Fibroblast of the aortic adventitia (primary cell): ENCODE results near the gene GPRC5B. TPM values are rescaled to one million over a fixed set of nuclear protein-coding genes. Genes with fewer than 3 reads are reported as not detected.

Source experiments
- DNase-seq: peaks from one replicate; pipeline ENCODE4 v3.0.0-alpha.2; 2010; ENCODE audit warnings: low read depth
- H3K4me3 ChIP-seq: 2 replicates; pipeline ENCODE4 v1.5.1; 2011; ENCODE audit warnings: low read depth, mild to moderate bottlenecking, control low read depth, low read length, moderate library complexity
- total RNA-seq: library from RNA; depleted of rRNA; stranded (reverse); fragments of >200 nt; gene quantifications from 2 replicates; pipeline ENCODE4 v1.2.3, GENCODE V29; 2012; ENCODE audit warnings: low replicate concordance
- TF ChIP-seq, protein P1 (sequence below): IDR thresholded peaks from 2 replicates; pipeline ENCODE4 v1.5.1; 2011; ENCODE audit warnings: mild to moderate bottlenecking, low read length, control low read depth, inconsistent platforms; ENCODE audit not compliant: insufficient read depth

GPRC5B gene
- total RNA-seq, 1 donor, result 20.2 TPM

DNA sequence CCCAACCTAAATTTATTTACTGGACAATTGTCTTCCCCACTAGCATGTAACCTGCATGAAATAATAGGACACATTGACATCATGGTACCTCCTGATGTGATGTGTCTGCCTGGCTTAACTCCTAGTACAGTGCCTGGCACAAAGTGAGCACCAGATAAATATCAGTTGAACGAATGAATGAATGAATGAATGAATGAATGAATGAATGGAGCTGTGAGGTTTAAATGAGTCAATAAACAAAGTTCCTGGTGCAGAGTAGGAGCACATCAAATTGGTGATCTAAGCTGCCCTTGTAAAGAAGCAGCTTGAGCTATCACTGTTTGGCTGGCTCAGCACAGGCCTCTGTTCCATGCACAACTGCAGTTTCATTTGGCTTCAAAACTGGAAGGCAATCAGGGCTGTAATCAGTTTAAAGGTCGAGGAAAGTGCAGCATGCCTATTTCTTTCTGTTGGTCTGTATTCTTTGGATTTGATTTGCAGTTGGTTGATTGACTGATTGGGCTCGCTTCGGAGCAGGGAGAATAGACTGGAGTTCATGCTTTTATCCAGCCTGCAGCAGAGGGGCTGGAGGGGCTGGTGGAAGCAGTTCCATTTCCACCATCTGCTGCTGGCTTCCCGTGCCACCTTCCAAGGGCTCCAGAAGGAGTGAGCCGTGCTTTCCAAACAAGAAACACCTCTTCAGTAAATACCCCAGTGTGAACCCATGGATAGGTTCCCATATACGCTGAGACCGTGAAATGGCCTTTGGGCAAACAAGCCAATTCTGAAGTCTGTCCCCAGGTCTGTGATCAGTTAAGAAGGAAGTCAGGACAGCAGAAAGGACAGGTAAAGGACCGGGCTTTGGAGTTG, 54.6 kb downstream of the GPRC5B start:
- H3K4me3 ChIP-seq, result no peak overlapping the region
- DNase-seq, result no peak
- TF ChIP-seq, protein P1, sequence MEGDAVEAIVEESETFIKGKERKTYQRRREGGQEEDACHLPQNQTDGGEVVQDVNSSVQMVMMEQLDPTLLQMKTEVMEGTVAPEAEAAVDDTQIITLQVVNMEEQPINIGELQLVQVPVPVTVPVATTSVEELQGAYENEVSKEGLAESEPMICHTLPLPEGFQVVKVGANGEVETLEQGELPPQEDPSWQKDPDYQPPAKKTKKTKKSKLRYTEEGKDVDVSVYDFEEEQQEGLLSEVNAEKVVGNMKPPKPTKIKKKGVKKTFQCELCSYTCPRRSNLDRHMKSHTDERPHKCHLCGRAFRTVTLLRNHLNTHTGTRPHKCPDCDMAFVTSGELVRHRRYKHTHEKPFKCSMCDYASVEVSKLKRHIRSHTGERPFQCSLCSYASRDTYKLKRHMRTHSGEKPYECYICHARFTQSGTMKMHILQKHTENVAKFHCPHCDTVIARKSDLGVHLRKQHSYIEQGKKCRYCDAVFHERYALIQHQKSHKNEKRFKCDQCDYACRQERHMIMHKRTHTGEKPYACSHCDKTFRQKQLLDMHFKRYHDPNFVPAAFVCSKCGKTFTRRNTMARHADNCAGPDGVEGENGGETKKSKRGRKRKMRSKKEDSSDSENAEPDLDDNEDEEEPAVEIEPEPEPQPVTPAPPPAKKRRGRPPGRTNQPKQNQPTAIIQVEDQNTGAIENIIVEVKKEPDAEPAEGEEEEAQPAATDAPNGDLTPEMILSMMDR, result no peak

DNA sequence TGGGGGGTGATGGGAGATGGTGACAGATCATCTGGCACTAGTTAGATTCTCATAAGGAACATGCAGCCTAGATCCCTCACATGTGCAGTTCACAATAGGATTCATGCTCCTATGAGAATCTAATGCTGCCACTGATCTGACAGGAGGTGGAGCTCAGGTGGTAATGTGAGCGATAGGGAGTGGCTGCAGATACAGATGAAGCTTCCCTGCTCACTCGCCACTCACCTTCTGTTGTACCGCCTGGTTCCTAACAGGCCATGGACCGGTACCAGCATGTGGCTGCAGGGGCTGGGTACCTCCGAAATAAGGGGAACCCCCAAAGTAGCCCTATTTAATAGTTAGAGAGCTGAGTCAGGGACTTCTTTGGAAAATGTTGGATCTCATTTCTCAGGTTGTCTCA, 60.4 kb downstream of the GPRC5B start:
- DNase-seq, result no peak
- H3K4me3 ChIP-seq, result no peak overlapping the region
- TF ChIP-seq, protein P1, result no peak

DNA sequence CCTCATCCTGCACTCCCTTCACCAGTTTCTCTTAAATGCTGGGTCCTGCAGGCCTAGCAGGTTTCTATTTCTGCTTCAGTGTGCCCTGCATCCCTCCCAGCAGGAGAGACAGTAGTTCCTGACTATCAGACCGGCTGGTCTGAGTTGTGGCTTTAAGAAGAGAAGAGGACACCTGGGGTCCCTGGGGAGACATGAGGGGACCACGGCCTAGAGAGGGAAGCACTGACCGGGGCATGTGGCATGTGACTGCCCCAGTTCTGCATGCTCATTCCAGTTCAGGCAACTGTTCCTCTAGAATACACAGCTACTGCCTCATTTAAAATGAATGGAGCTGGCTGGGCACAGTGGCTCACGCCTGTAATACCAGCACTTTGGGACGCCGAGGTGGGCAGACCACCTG, 61.3 kb downstream of the GPRC5B start:
- H3K4me3 ChIP-seq, result no peak overlapping the region
- DNase-seq, result no peak
- TF ChIP-seq, protein P1, result no peak

DNA sequence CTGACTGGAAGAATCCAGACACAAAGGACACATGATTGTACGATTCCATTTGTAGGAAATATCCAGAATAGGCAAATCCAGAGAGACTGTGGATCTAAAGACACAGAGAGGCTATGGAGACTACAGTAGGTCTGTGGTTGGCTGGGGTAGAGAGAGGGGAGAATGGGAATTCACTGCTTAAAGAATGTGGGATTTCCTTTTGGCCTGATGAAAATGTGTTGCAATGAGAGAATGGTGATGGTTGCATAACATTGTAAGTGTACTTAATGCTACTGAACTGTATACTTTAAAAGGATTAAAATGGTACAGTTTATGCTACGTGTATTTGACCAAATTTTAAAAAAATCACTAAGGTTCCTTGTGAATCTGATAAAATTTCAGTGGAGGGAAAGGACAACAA, 62.1 kb downstream of the GPRC5B start:
- peak; percentile 84 for DNase-seq
- TF ChIP-seq, protein P1, result no peak
- H3K4me3 ChIP-seq, result no peak overlapping the region

DNA sequence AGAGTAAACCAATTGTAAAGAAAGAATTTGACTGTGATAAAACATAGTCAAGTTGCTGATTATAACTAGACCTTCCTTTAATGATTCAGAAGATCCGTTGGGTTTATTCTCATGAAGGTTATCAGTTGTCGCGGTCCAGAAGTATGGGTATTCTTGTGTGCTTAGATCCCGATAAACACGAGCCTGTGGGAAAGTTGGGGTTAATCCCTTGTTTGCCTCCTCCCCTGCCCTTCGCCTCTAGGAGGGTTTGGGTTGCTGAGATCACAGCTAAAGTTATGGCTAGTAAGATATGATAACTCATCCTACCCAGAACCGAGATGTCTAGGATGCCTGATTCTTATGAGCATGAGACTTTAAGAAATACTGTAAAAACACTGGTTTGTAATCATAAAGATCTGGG, 66.8 kb downstream of the GPRC5B start:
- no peak for DNase-seq
- TF ChIP-seq, protein P1, result no peak

DNA sequence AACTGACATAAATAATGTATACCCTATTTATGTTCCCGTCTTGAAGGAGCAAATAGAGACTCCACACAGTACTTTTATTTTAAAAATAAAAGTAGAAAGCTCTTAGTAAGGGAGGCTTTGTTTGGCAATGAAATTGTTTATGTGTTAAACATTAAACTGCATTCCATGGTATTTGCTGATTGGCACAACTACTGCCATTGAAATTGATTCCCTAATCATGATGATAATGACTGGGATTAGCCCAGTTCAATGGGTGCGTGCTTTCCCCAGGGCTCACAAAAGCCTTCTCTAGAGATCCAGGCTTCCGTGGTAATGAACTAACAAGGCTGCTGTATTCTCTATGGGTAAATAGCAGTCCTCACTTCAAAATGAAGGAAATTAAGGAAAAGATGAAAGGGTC, 67.5 kb downstream of the GPRC5B start:
- no peak for DNase-seq
- TF ChIP-seq, protein P1, result no peak
- no peak overlapping the region for H3K4me3 ChIP-seq

More for the DNA sequence above, 66.8 kb downstream of the GPRC5B start:
- H3K4me3 ChIP-seq, result no peak overlapping the region
